Bronchial epithelial cell (primary cell): ENCODE data around the gene CXCR4. TPM values are rescaled to one million over a fixed set of nuclear protein-coding genes. Genes with fewer than 3 reads are reported as not detected.

Experiments used
- DNase-seq: peaks from one replicate; pipeline ENCODE4 v3.0.0-alpha.2; 2010; ENCODE audit warnings: low read depth
- FAIRE-seq: peaks from 2 replicates; lab custom pipeline; 2011; peaks lifted over from hg19 to GRCh38; lab: Jason Lieb, UNC
- H3K27me3 ChIP-seq: 2 replicates; pipeline ENCODE4 v1.5.1; 2011; ENCODE audit warnings: low read length; ENCODE audit not compliant: control insufficient read depth, insufficient read depth
- H3K36me3 ChIP-seq: 2 replicates; pipeline ENCODE4 v1.5.1; 2011; ENCODE audit warnings: low read length; ENCODE audit not compliant: control insufficient read depth, insufficient read depth
- H3K4me3 ChIP-seq: 2 replicates; pipeline ENCODE4 v1.5.1; 2011; ENCODE audit warnings: mild to moderate bottlenecking, low read depth, low read length, control low read depth
- total RNA-seq: library from RNA; depleted of rRNA; stranded (reverse); fragments of >200 nt; gene quantifications from 2 replicates; pipeline ENCODE4 v1.2.1, GENCODE V29; 2014
- TF ChIP-seq, protein P1 (sequence below): IDR thresholded peaks from 2 replicates; pipeline ENCODE4 v1.5.1; 2011; ENCODE audit warnings: mild to moderate bottlenecking, moderate library complexity, low read length, control low read depth, inconsistent platforms; ENCODE audit not compliant: insufficient read depth, severe bottlenecking

CXCR4 gene
- total RNA-seq, 1 donor from 2014 or later, result under 0.01 TPM

DNA sequence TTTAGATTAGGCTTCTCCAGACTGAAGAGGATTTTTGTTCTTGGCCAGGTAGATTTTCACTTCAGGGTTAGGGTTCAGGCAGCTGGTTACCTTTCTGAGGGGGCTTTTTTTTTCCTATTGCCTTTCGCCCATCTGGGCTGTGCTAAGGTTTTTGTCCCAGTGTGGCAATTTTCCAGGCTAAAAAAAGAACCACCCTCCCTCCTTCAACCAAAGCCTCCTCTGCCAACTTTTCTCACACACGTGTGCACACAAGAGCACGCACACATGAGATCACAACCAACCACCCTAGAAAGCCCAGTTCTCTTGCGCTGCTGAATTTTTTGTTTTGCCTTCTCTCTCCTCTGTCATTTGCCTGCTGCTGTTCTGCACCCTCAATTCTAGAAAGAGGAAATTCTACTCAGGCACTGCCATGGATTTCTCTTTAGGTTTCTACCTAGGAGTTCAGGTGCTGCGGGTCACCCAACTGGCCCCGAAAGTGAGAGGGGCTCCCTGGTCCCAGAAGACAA is 8.5 kb upstream of the CXCR4 start:
- no peak overlapping the region for H3K4me3 ChIP-seq
- DNase-seq (no peak), FAIRE-seq (no peak)
- no peaks in the 10 kb centered on the region for H3K36me3 ChIP-seq
- TF ChIP-seq, protein P1, sequence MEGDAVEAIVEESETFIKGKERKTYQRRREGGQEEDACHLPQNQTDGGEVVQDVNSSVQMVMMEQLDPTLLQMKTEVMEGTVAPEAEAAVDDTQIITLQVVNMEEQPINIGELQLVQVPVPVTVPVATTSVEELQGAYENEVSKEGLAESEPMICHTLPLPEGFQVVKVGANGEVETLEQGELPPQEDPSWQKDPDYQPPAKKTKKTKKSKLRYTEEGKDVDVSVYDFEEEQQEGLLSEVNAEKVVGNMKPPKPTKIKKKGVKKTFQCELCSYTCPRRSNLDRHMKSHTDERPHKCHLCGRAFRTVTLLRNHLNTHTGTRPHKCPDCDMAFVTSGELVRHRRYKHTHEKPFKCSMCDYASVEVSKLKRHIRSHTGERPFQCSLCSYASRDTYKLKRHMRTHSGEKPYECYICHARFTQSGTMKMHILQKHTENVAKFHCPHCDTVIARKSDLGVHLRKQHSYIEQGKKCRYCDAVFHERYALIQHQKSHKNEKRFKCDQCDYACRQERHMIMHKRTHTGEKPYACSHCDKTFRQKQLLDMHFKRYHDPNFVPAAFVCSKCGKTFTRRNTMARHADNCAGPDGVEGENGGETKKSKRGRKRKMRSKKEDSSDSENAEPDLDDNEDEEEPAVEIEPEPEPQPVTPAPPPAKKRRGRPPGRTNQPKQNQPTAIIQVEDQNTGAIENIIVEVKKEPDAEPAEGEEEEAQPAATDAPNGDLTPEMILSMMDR, result no peak
- peaks cover 3% of the 10 kb centered on the region for H3K27me3 ChIP-seq

DNA sequence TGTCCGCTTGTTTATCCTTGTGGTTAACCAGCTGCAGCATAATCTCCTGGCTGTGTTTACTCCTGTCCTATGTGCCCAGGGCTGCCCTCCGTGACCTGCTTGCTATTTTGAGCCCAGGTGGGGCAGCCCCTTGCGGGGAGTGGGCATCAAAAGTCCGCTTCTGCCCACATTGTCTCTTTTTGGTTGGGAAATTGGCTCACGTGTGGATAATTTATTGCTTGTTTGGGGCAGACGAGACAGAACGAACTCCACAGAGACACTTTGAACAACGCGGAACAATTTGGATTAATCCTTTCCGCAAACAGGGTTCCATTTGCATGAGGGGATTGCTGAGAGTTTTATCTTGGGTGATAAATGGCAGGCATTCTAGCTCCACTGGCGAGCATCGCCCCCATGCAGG is 8.1 kb upstream of the CXCR4 start:
- TF ChIP-seq, protein P1, result no peak
- DNase-seq (no peak), FAIRE-seq (no peak)
- no peaks in the 10 kb centered on the region for H3K36me3 ChIP-seq
- peaks cover 5% of the 10 kb centered on the region for H3K27me3 ChIP-seq
- H3K4me3 ChIP-seq, result no peak overlapping the region

DNA sequence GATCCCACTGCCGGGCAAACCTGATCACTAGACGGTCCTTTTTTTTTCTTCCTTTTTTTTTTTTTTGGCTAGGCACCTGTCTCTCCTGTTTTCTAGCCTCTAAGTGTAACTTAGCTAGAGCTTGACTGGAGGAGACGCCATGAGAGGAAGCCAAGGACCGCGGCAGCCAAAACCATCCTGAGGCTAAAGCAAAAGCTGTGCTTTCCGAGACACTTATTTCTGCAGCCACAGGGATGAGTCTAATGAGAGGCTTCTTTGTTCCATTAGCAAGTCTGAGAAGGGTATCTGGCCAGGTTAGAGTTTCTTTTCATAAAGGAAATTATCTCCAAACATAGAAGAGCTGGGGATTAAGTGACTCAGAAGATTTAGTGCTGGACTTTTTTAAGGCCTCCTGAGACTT is 7.3 kb upstream of the CXCR4 start:
- TF ChIP-seq, protein P1, result no peak
- Histone ChIP-seq H3K4me3 (no peak overlapping the region), H3K27me3 (peaks cover 5% of the 10 kb centered on the region), H3K36me3 (no peaks in the 10 kb centered on the region)
- FAIRE-seq, result no peak
- DNase-seq, result no peak

DNA sequence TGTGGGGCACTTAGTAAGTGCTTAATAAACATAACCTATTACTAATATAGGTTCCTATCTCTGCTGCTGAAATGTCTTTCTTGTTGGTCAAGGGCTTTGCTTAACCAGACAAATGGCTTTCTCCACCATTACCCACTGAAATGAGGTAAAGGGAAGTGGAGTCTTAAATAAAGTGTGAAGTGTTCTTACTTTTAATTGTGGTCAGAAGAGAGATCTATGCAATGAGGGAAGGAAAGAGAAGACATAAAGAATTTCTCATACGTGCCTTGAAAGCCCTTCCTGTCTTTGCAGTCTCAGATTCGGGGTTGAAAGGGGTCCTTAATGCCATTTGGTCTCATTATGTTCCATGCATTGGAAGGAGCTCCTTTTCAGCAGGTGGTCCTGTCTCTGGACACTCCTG is 6.9 kb upstream of the CXCR4 start:
- DNase-seq, result no peak
- no peak for FAIRE-seq
- Histone ChIP-seq H3K4me3 (no peak overlapping the region), H3K36me3 (no peaks in the 10 kb centered on the region), H3K27me3 (peaks cover 5% of the 10 kb centered on the region)
- TF ChIP-seq, protein P1, result no peak

DNA sequence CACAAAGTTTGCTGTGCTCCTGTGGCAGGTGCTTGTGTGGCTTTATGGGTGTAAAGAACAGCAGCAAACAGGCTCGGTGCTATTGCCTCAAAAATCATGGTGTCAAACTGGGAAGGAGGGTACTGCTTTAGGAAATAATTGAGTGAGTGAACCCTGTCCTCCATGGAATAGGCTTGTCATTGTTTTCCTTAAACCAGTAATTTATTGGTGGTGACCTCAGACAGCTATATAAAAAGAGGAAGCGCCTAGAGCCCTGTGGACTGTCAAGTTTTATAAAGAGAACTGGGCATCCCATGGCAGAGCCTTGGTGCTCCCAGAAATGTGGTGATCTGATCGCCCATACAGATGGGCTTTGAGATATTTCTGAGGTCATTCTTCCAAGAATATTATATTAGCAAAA is 4.7 kb upstream of the CXCR4 start:
- Histone ChIP-seq H3K4me3 (no peak overlapping the region), H3K27me3 (peaks cover 17% of the 10 kb centered on the region), H3K36me3 (no peaks in the 10 kb centered on the region)
- FAIRE-seq (no peak), DNase-seq (no peak)
- TF ChIP-seq, protein P1, result no peak
